HepG2 (cell line): ENCODE measurements around the gene COL9A2. TPM values are rescaled to one million over a fixed set of nuclear protein-coding genes. Genes with fewer than 3 reads are reported as not detected.

Source experiments
- BRD4 ChIP-seq: sonication (generic); formaldehyde crosslinking; IDR thresholded peaks from 2 replicates; pipeline ENCODE4 v1.4.0; 2020; ENCODE audit warnings: missing genetic modification reagents
- MAF1 ChIP-seq: sonication (generic); formaldehyde crosslinking; IDR thresholded peaks from 2 replicates; pipeline ENCODE4 v1.5.0; 2020; ENCODE audit warnings: missing genetic modification reagents, borderline replicate concordance
- MYC ChIP-seq: sonication (generic); formaldehyde crosslinking; IDR thresholded peaks from 2 replicates; pipeline ENCODE4 v1.9.0; 2021; ENCODE audit warnings: missing genetic modification reagents, borderline replicate concordance
- ZFP82 ChIP-seq: sonication (generic); formaldehyde crosslinking; IDR thresholded peaks from 2 replicates; pipeline ENCODE4 v1.5.1; 2020; ENCODE audit warnings: mild to moderate bottlenecking, missing genetic modification reagents, borderline replicate concordance
- ZNF766 ChIP-seq: sonication (generic); formaldehyde crosslinking; IDR thresholded peaks from 2 replicates; pipeline ENCODE4 v1.5.0; 2020; ENCODE audit warnings: missing genetic modification reagents, borderline replicate concordance
- ZNF772 ChIP-seq: sonication (generic); formaldehyde crosslinking; IDR thresholded peaks from 2 replicates; pipeline ENCODE4 v1.5.0; 2020; ENCODE audit warnings: mild to moderate bottlenecking, missing genetic modification reagents
- polyA plus RNA-seq, 8 experiments: library from polyadenylated mRNA; depleted of rRNA in 3 of 8; stranded (reverse) in 7 of 8; unstranded in 1 of 8; fragments of >200 nt; fragmentation: Illumina TruSeq in 4 of 8; extraction: Trizol in 4 of 8; gene quantifications; 2 replicates each; pipeline versions ENCODE4 v1.2.1 to v1.2.3, GENCODE V29; 2011 to 2016; ENCODE audit warnings: low read depth in 4 of 8, missing spikeins in 1 of 8, mixed read lengths in 1 of 8; ENCODE audit not compliant: insufficient read depth in 1 of 8
- total RNA-seq, 5 experiments: library from RNA; depleted of rRNA; stranded (reverse); fragments of >200 nt; fragmentation: Illumina TruSeq; extraction: Trizol; gene quantifications; 2 replicates each; pipeline ENCODE4 v1.2.3, GENCODE V29; 2016; ENCODE audit warnings: low read depth in 1 of 5
- TF ChIP-seq, protein P1 (sequence below): sonication (generic); formaldehyde crosslinking; IDR thresholded peaks from 2 replicates; pipeline ENCODE4 v1.4.0; 2020; ENCODE audit warnings: missing genetic modification reagents
- TF ChIP-seq, protein P2 (sequence below): sonication (generic); formaldehyde crosslinking; IDR thresholded peaks from 2 replicates; pipeline ENCODE4 v1.5.0; 2020; ENCODE audit warnings: mild to moderate bottlenecking, missing genetic modification reagents
- TF ChIP-seq, protein P3 (sequence below), 2 experiments: IDR thresholded peaks; 2 replicates each; pipeline ENCODE4 v1.6.1; 2011 to 2012; ENCODE audit warnings: low read length in 2 of 2, borderline replicate concordance in 1 of 2, low read depth in 1 of 2, mild to moderate bottlenecking in 1 of 2, moderate library complexity in 1 of 2
- TF ChIP-seq, protein P4 (sequence below): sonication (generic); formaldehyde crosslinking; IDR thresholded peaks from 2 replicates; pipeline ENCODE4 v1.4.0; 2020; ENCODE audit warnings: missing genetic modification reagents
- TF ChIP-seq, protein P5 (sequence below): sonication (generic); formaldehyde crosslinking; IDR thresholded peaks from 2 replicates; pipeline ENCODE4 v1.9.0; 2021; ENCODE audit warnings: missing genetic modification reagents, borderline replicate concordance
- TF ChIP-seq, protein P6 (sequence below): sonication (generic); formaldehyde crosslinking; IDR thresholded peaks from 2 replicates; pipeline ENCODE4 v1.5.1; 2020; ENCODE audit warnings: mild to moderate bottlenecking, moderate library complexity, missing genetic modification reagents

COL9A2 gene
- total and polyA plus RNA-seq, 2 of the 13 experiments (the other 11 are each of a cell fraction or from before 2014, with no cell fraction given): 20.2 to 26.9 TPM

DNA sequence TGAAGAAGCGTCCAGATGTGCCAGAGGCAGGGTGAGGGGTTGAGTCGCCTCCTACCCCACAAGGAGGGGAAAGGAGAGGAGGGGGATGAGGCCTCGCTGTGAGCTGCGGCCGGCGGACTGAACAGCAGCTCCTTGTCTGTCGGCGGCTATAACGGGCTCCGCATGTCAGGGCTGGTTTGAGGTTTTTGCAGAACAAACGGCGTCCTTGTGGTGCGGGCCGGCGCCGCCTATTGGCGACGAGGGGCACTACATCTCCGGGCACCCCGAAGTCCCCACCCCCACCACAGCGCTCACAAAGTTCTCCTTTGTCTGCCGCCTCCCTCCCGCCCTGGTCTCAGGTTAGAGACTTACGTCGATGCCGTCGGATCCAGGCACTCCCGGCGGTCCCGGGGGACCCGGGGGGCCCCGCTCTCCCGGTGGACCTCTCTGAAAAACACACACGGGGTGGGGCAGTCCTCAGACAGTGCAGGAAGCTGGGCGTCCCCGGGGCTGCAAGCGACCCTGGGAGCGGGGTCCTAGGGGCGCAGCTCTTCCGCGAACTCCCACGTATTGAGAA lies 1.8 kb downstream of the COL9A2 start (continued):
- TF ChIP-seq, protein P1, sequence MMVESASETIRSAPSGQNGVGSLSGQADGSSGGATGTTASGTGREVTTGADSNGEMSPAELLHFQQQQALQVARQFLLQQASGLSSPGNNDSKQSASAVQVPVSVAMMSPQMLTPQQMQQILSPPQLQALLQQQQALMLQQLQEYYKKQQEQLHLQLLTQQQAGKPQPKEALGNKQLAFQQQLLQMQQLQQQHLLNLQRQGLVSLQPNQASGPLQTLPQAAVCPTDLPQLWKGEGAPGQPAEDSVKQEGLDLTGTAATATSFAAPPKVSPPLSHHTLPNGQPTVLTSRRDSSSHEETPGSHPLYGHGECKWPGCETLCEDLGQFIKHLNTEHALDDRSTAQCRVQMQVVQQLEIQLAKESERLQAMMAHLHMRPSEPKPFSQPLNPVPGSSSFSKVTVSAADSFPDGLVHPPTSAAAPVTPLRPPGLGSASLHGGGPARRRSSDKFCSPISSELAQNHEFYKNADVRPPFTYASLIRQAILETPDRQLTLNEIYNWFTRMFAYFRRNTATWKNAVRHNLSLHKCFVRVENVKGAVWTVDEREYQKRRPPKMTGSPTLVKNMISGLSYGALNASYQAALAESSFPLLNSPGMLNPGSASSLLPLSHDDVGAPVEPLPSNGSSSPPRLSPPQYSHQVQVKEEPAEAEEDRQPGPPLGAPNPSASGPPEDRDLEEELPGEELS (CRISPR knock-in tag): peak; percentile 40; the same call in 1 of the 2 replicates
- TF ChIP-seq, protein P2, sequence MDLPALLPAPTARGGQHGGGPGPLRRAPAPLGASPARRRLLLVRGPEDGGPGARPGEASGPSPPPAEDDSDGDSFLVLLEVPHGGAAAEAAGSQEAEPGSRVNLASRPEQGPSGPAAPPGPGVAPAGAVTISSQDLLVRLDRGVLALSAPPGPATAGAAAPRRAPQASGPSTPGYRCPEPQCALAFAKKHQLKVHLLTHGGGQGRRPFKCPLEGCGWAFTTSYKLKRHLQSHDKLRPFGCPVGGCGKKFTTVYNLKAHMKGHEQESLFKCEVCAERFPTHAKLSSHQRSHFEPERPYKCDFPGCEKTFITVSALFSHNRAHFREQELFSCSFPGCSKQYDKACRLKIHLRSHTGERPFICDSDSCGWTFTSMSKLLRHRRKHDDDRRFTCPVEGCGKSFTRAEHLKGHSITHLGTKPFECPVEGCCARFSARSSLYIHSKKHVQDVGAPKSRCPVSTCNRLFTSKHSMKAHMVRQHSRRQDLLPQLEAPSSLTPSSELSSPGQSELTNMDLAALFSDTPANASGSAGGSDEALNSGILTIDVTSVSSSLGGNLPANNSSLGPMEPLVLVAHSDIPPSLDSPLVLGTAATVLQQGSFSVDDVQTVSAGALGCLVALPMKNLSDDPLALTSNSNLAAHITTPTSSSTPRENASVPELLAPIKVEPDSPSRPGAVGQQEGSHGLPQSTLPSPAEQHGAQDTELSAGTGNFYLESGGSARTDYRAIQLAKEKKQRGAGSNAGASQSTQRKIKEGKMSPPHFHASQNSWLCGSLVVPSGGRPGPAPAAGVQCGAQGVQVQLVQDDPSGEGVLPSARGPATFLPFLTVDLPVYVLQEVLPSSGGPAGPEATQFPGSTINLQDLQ (CRISPR knock-in tag): no peak
- TF ChIP-seq, protein P3, sequence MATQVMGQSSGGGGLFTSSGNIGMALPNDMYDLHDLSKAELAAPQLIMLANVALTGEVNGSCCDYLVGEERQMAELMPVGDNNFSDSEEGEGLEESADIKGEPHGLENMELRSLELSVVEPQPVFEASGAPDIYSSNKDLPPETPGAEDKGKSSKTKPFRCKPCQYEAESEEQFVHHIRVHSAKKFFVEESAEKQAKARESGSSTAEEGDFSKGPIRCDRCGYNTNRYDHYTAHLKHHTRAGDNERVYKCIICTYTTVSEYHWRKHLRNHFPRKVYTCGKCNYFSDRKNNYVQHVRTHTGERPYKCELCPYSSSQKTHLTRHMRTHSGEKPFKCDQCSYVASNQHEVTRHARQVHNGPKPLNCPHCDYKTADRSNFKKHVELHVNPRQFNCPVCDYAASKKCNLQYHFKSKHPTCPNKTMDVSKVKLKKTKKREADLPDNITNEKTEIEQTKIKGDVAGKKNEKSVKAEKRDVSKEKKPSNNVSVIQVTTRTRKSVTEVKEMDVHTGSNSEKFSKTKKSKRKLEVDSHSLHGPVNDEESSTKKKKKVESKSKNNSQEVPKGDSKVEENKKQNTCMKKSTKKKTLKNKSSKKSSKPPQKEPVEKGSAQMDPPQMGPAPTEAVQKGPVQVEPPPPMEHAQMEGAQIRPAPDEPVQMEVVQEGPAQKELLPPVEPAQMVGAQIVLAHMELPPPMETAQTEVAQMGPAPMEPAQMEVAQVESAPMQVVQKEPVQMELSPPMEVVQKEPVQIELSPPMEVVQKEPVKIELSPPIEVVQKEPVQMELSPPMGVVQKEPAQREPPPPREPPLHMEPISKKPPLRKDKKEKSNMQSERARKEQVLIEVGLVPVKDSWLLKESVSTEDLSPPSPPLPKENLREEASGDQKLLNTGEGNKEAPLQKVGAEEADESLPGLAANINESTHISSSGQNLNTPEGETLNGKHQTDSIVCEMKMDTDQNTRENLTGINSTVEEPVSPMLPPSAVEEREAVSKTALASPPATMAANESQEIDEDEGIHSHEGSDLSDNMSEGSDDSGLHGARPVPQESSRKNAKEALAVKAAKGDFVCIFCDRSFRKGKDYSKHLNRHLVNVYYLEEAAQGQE (IDR thresholded peaks at IDR 0.05; ENCODE audit: borderline replicate concordance in 1 of 2, low read depth in 1 of 2, low read length in 2 of 2): no peak
- TF ChIP-seq ZNF766 (CRISPR knock-in tag) (peak; percentile 76; the same call in 1 of the 2 replicates), ZNF772 (0 out of 2 replicates have a peak, but pooled peaks have one; percentile 4), MYC (CRISPR knock-in tag) (peak; percentile 79; the same call in 1 of the 2 replicates), ZFP82 (CRISPR knock-in tag) (peak; percentile 65; the same call in 1 of the 2 replicates), BRD4 (CRISPR knock-in tag) (0 out of 2 replicates have a peak, but pooled peaks have one; percentile 49), MAF1 (CRISPR knock-in tag) (peak; percentile 82; the same call in 1 of the 2 replicates)
- TF ChIP-seq, protein P4, sequence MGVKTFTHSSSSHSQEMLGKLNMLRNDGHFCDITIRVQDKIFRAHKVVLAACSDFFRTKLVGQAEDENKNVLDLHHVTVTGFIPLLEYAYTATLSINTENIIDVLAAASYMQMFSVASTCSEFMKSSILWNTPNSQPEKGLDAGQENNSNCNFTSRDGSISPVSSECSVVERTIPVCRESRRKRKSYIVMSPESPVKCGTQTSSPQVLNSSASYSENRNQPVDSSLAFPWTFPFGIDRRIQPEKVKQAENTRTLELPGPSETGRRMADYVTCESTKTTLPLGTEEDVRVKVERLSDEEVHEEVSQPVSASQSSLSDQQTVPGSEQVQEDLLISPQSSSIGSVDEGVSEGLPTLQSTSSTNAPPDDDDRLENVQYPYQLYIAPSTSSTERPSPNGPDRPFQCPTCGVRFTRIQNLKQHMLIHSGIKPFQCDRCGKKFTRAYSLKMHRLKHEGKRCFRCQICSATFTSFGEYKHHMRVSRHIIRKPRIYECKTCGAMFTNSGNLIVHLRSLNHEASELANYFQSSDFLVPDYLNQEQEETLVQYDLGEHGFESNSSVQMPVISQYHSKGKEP: no peak
- TF ChIP-seq, protein P5, sequence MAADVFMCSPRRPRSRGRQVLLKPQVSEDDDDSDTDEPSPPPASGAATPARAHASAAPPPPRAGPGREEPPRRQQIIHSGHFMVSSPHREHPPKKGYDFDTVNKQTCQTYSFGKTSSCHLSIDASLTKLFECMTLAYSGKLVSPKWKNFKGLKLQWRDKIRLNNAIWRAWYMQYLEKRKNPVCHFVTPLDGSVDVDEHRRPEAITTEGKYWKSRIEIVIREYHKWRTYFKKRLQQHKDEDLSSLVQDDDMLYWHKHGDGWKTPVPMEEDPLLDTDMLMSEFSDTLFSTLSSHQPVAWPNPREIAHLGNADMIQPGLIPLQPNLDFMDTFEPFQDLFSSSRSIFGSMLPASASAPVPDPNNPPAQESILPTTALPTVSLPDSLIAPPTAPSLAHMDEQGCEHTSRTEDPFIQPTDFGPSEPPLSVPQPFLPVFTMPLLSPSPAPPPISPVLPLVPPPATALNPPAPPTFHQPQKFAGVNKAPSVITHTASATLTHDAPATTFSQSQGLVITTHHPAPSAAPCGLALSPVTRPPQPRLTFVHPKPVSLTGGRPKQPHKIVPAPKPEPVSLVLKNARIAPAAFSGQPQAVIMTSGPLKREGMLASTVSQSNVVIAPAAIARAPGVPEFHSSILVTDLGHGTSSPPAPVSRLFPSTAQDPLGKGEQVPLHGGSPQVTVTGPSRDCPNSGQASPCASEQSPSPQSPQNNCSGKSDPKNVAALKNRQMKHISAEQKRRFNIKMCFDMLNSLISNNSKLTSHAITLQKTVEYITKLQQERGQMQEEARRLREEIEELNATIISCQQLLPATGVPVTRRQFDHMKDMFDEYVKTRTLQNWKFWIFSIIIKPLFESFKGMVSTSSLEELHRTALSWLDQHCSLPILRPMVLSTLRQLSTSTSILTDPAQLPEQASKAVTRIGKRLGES (CRISPR knock-in tag): no peak
- TF ChIP-seq, protein P6, sequence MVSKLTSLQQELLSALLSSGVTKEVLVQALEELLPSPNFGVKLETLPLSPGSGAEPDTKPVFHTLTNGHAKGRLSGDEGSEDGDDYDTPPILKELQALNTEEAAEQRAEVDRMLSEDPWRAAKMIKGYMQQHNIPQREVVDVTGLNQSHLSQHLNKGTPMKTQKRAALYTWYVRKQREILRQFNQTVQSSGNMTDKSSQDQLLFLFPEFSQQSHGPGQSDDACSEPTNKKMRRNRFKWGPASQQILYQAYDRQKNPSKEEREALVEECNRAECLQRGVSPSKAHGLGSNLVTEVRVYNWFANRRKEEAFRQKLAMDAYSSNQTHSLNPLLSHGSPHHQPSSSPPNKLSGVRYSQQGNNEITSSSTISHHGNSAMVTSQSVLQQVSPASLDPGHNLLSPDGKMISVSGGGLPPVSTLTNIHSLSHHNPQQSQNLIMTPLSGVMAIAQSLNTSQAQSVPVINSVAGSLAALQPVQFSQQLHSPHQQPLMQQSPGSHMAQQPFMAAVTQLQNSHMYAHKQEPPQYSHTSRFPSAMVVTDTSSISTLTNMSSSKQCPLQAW (CRISPR knock-in tag): peak; percentile 66; the same call in 1 of the 2 replicates
